WTC11 (cell line): ENCODE results near the gene USP20. TPM values are rescaled to one million over a fixed set of nuclear protein-coding genes. Genes with fewer than 3 reads are reported as not detected.

Experiments
- ATAC-seq: fragments of 200-7000 bp; cut with Tn5 transposase; 2 replicates; pipeline ENCODE4 v1.10.0; 2021; ENCODE audit warnings: mild to moderate bottlenecking, moderate library complexity
- CTCF ChIA-PET: fragments of 300-600 bp; sonication (Branson Sonifier 250); formaldehyde crosslinking; loops from one replicate; lab custom pipeline; 2021; ENCODE audit warnings: antibody characterized with exemption; lab: Charles Lee
- POLR2A ChIA-PET: fragments of 350-600 bp; sonication (Branson Sonifier 250); formaldehyde crosslinking; loops from one replicate; lab custom pipeline; 2021; ENCODE audit warnings: antibody characterized with exemption; lab: Charles Lee
- DNase-seq: peaks from one replicate; pipeline ENCODE4 v3.0.0; 2021; ENCODE audit warnings: low spot score
- H3K27ac Mint-ChIP-seq: 2 replicates; pipeline ENCODE4 v1.8.0; 2021; ENCODE audit warnings: mixed read lengths
- H3K27me3 Mint-ChIP-seq: 2 replicates; pipeline ENCODE4 v1.8.0; 2021; ENCODE audit warnings: low read depth, mild to moderate bottlenecking, moderate library complexity, mixed read lengths
- H3K36me3 Mint-ChIP-seq: 2 replicates; pipeline ENCODE4 v1.8.0; 2021; ENCODE audit warnings: mixed read lengths
- H3K4me1 Mint-ChIP-seq: 2 replicates; pipeline ENCODE4 v1.8.0; 2022; ENCODE audit warnings: mixed read lengths
- H3K4me3 Mint-ChIP-seq: 2 replicates; pipeline ENCODE4 v1.8.0; 2021; ENCODE audit warnings: mild to moderate bottlenecking, moderate library complexity, mixed read lengths
- H3K9me3 Mint-ChIP-seq: 2 replicates; pipeline ENCODE4 v1.8.0; 2021; ENCODE audit warnings: mixed read lengths
- ATF1 ChIP-seq: sonication (generic); formaldehyde crosslinking; IDR thresholded peaks from 2 replicates; pipeline ENCODE4 v1.8.1; 2023; ENCODE audit warnings: mild to moderate bottlenecking, moderate library complexity, missing genetic modification reagents
- EMX1 ChIP-seq: fragments of 250-450 bp; sonication (Bioruptor Pico); IDR thresholded peaks from 2 replicates; pipeline ENCODE4 v1.8.0; 2021; ENCODE audit warnings: mild to moderate bottlenecking
- GRHL2 ChIP-seq: fragments of 250-450 bp; sonication (Bioruptor Pico); IDR thresholded peaks from 2 replicates; pipeline ENCODE4 v1.8.0; 2022; ENCODE audit warnings: mild to moderate bottlenecking, moderate library complexity; ENCODE audit not compliant: insufficient replicate concordance, severe bottlenecking
- JUN ChIP-seq: sonication (generic); formaldehyde crosslinking; IDR thresholded peaks from 2 replicates; pipeline ENCODE4 v1.8.0; 2023; ENCODE audit warnings: mild to moderate bottlenecking, missing genetic modification reagents
- MAX ChIP-seq: sonication (generic); formaldehyde crosslinking; IDR thresholded peaks from 2 replicates; pipeline ENCODE4 v1.8.0; 2022; ENCODE audit warnings: mild to moderate bottlenecking, missing genetic modification reagents
- PRDM15 ChIP-seq: sonication (generic); formaldehyde crosslinking; IDR thresholded peaks from 2 replicates; pipeline ENCODE4 v1.8.0; 2022; ENCODE audit warnings: missing genetic modification reagents
- TP53 ChIP-seq: sonication (generic); formaldehyde crosslinking; IDR thresholded peaks from 2 replicates; pipeline ENCODE4 v1.8.1; 2023; ENCODE audit warnings: mild to moderate bottlenecking, missing genetic modification reagents
- ZNF219 ChIP-seq: sonication (generic); formaldehyde crosslinking; IDR thresholded peaks from 2 replicates; pipeline ENCODE4 v1.8.0; 2023; ENCODE audit warnings: missing genetic modification reagents, mild to moderate bottlenecking, borderline replicate concordance
- ZNF281 ChIP-seq: sonication (generic); formaldehyde crosslinking; IDR thresholded peaks from 2 replicates; pipeline ENCODE4 v1.8.0; 2023; ENCODE audit warnings: mild to moderate bottlenecking, missing genetic modification reagents
- ZNF416 ChIP-seq: fragments of 250-450 bp; sonication (Bioruptor Pico); IDR thresholded peaks from 2 replicates; pipeline ENCODE4 v1.9.0; 2021; ENCODE audit warnings: mild to moderate bottlenecking, inconsistent platforms
- total RNA-seq: library from RNA; stranded (reverse); gene quantifications from 3 replicates; pipeline ENCODE4 v1.2.3, GENCODE V29; 2021
- TF ChIP-seq, protein P1 (sequence below): fragments of 200-600 bp; IDR thresholded peaks from 2 replicates; pipeline ENCODE4 v1.8.0; 2022; ENCODE audit warnings: antibody characterized with exemption
- TF ChIP-seq, protein P2 (sequence below): sonication (generic); formaldehyde crosslinking; IDR thresholded peaks from 2 replicates; pipeline ENCODE4 v1.8.0; 2023; ENCODE audit warnings: missing genetic modification reagents, mild to moderate bottlenecking, borderline replicate concordance
- TF ChIP-seq, protein P3 (sequence below): sonication (generic); formaldehyde crosslinking; IDR thresholded peaks from 2 replicates; pipeline ENCODE4 v1.8.1; 2023; ENCODE audit warnings: mild to moderate bottlenecking, missing genetic modification reagents, borderline replicate concordance

The USP20 gene
- total RNA-seq, 1 experiment from 2014 or later = 29.3 TPM

GRCh38 chr9:129857207-129857606, 21.9 kb downstream of the USP20 start:
- Mint-ChIP-seq H3K27ac (no peak overlapping the region), H3K36me3 (peaks cover 33% of the 10 kb centered on the region)

More at GRCh38 chr9:129857207-129857606, 21.9 kb downstream of the USP20 start:
- Mint-ChIP-seq H3K4me3 (no peak overlapping the region), H3K27me3 (no peaks in the 10 kb centered on the region), H3K9me3 (no peaks in the 10 kb centered on the region), H3K4me1 (no peaks in the 10 kb centered on the region)
- CTCF ChIA-PET = interaction anchor here (1.0 kb wide), 1 partner anchor 18 kb away, joined by 3 read pairs; no protein-coding TSS in a partner anchor
- POLR2A ChIA-PET = no interaction called here
- ATAC-seq = no peak
- no peak for DNase-seq
- no peak for TF ChIP-seq ZNF281 (CRISPR knock-in tag)
- TF ChIP-seq, protein P1, sequence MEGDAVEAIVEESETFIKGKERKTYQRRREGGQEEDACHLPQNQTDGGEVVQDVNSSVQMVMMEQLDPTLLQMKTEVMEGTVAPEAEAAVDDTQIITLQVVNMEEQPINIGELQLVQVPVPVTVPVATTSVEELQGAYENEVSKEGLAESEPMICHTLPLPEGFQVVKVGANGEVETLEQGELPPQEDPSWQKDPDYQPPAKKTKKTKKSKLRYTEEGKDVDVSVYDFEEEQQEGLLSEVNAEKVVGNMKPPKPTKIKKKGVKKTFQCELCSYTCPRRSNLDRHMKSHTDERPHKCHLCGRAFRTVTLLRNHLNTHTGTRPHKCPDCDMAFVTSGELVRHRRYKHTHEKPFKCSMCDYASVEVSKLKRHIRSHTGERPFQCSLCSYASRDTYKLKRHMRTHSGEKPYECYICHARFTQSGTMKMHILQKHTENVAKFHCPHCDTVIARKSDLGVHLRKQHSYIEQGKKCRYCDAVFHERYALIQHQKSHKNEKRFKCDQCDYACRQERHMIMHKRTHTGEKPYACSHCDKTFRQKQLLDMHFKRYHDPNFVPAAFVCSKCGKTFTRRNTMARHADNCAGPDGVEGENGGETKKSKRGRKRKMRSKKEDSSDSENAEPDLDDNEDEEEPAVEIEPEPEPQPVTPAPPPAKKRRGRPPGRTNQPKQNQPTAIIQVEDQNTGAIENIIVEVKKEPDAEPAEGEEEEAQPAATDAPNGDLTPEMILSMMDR = no peak
- no peak for TF ChIP-seq ZNF219 (CRISPR knock-in tag)
- TF ChIP-seq EMX1 (CRISPR knock-in tag) = no peak
- TF ChIP-seq PRDM15 (CRISPR knock-in tag) = no peak
- TF ChIP-seq MAX (CRISPR knock-in tag) = no peak
- TF ChIP-seq, protein P2, sequence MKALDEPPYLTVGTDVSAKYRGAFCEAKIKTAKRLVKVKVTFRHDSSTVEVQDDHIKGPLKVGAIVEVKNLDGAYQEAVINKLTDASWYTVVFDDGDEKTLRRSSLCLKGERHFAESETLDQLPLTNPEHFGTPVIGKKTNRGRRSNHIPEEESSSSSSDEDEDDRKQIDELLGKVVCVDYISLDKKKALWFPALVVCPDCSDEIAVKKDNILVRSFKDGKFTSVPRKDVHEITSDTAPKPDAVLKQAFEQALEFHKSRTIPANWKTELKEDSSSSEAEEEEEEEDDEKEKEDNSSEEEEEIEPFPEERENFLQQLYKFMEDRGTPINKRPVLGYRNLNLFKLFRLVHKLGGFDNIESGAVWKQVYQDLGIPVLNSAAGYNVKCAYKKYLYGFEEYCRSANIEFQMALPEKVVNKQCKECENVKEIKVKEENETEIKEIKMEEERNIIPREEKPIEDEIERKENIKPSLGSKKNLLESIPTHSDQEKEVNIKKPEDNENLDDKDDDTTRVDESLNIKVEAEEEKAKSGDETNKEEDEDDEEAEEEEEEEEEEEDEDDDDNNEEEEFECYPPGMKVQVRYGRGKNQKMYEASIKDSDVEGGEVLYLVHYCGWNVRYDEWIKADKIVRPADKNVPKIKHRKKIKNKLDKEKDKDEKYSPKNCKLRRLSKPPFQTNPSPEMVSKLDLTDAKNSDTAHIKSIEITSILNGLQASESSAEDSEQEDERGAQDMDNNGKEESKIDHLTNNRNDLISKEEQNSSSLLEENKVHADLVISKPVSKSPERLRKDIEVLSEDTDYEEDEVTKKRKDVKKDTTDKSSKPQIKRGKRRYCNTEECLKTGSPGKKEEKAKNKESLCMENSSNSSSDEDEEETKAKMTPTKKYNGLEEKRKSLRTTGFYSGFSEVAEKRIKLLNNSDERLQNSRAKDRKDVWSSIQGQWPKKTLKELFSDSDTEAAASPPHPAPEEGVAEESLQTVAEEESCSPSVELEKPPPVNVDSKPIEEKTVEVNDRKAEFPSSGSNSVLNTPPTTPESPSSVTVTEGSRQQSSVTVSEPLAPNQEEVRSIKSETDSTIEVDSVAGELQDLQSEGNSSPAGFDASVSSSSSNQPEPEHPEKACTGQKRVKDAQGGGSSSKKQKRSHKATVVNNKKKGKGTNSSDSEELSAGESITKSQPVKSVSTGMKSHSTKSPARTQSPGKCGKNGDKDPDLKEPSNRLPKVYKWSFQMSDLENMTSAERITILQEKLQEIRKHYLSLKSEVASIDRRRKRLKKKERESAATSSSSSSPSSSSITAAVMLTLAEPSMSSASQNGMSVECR (CRISPR knock-in tag) = no peak
- TF ChIP-seq ATF1 (CRISPR knock-in tag) = no peak
- no peak for TF ChIP-seq ZNF416 (CRISPR knock-in tag)
- TF ChIP-seq, protein P3, sequence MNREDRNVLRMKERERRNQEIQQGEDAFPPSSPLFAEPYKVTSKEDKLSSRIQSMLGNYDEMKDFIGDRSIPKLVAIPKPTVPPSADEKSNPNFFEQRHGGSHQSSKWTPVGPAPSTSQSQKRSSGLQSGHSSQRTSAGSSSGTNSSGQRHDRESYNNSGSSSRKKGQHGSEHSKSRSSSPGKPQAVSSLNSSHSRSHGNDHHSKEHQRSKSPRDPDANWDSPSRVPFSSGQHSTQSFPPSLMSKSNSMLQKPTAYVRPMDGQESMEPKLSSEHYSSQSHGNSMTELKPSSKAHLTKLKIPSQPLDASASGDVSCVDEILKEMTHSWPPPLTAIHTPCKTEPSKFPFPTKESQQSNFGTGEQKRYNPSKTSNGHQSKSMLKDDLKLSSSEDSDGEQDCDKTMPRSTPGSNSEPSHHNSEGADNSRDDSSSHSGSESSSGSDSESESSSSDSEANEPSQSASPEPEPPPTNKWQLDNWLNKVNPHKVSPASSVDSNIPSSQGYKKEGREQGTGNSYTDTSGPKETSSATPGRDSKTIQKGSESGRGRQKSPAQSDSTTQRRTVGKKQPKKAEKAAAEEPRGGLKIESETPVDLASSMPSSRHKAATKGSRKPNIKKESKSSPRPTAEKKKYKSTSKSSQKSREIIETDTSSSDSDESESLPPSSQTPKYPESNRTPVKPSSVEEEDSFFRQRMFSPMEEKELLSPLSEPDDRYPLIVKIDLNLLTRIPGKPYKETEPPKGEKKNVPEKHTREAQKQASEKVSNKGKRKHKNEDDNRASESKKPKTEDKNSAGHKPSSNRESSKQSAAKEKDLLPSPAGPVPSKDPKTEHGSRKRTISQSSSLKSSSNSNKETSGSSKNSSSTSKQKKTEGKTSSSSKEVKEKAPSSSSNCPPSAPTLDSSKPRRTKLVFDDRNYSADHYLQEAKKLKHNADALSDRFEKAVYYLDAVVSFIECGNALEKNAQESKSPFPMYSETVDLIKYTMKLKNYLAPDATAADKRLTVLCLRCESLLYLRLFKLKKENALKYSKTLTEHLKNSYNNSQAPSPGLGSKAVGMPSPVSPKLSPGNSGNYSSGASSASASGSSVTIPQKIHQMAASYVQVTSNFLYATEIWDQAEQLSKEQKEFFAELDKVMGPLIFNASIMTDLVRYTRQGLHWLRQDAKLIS (CRISPR knock-in tag) = no peak
- no peak for TF ChIP-seq JUN (CRISPR knock-in tag)
- TF ChIP-seq TP53 (CRISPR knock-in tag) = no peak
- TF ChIP-seq GRHL2 (CRISPR knock-in tag) = no peak
